Endodermal cell (in vitro differentiated cells): ENCODE measurements around the gene KRT33A. TPM values are rescaled to one million over a fixed set of nuclear protein-coding genes. Genes with fewer than 3 reads are reported as not detected.

Experiments used
- DNase-seq: peaks from one replicate; pipeline ENCODE4 v3.0.0-alpha.2; 2017
- H3K27ac ChIP-seq: 2 replicates; pipeline ENCODE4 v1.5.1; 2013; ENCODE audit warnings: mild to moderate bottlenecking, low read depth, low read length, moderate library complexity
- H3K27me3 ChIP-seq: 2 replicates; pipeline ENCODE4 v1.6.1; 2013; ENCODE audit warnings: mild to moderate bottlenecking, low read length, moderate library complexity; ENCODE audit not compliant: insufficient read depth, control insufficient read depth, poor library complexity, severe bottlenecking
- H3K36me3 ChIP-seq: 2 replicates; pipeline ENCODE4 v1.7.0; 2013; ENCODE audit warnings: mild to moderate bottlenecking, low read length, moderate library complexity; ENCODE audit not compliant: control insufficient read depth, insufficient read depth
- H3K4me1 ChIP-seq: one replicate; pipeline ENCODE4 v1.7.0; 2013; ENCODE audit warnings: low read length; ENCODE audit not compliant: control insufficient read depth, insufficient read depth
- H3K4me3 ChIP-seq: 2 replicates; pipeline ENCODE4 v1.5.1; 2013; ENCODE audit warnings: mild to moderate bottlenecking, low read length, moderate library complexity
- H3K9ac ChIP-seq: 2 replicates; pipeline ENCODE4 v1.6.1; 2013; ENCODE audit warnings: mild to moderate bottlenecking, low read length, moderate library complexity; ENCODE audit not compliant: poor library complexity, severe bottlenecking; ENCODE audit errors: extremely low read depth
- H3K9me3 ChIP-seq: 2 replicates; pipeline ENCODE4 v1.6.1; 2013; ENCODE audit warnings: mild to moderate bottlenecking, low read length, moderate library complexity; ENCODE audit not compliant: control insufficient read depth
- H3K27ac Mint-ChIP-seq: 2 replicates; pipeline ENCODE4 v1.8.0; 2020; ENCODE audit warnings: mixed read lengths
- H3K27me3 Mint-ChIP-seq: 2 replicates; pipeline ENCODE4 v1.8.0; 2021; ENCODE audit warnings: mild to moderate bottlenecking, mixed read lengths; ENCODE audit not compliant: insufficient read depth
- H3K36me3 Mint-ChIP-seq: 2 replicates; pipeline ENCODE4 v1.8.0; 2020; ENCODE audit warnings: low read depth, mixed read lengths
- H3K4me1 Mint-ChIP-seq: 2 replicates; pipeline ENCODE4 v1.8.0; 2020; ENCODE audit warnings: mixed read lengths
- H3K4me3 Mint-ChIP-seq: 2 replicates; pipeline ENCODE4 v1.8.0; 2020; ENCODE audit warnings: mild to moderate bottlenecking, moderate library complexity, mixed read lengths
- H3K9me3 Mint-ChIP-seq: 2 replicates; pipeline ENCODE4 v1.8.0; 2020; ENCODE audit warnings: mild to moderate bottlenecking, mixed read lengths
- WGBS, 2 experiments: methylation state at CpG; one replicate each; pipeline versions ENCODE4 v1.1.5 to v1.1.7; 2013; ENCODE audit warnings: missing lambda C conversion rate in 2 of 2, mixed read lengths in 1 of 2; ENCODE audit not compliant: insufficient coverage in 1 of 2, insufficient read length in 1 of 2; 5-methylcytosine and 5-hydroxymethylcytosine counted together
- total RNA-seq, 2 donors: library from RNA; stranded (reverse); fragmentation: NEBNext Ultra II Directional in 1 of 2; extraction: Animal tissue kit (Norgen Biotek cat#: 25700) in 1 of 2; gene quantifications; 2 replicates in 1 of 2; 3 replicates in 1 of 2; pipeline ENCODE4 v1.2.1, GENCODE V29; 2021
- TF ChIP-seq, protein P1 (sequence below): fragments of 200-600 bp; sonication (generic); conservative IDR thresholded peaks from 2 replicates; pipeline ENCODE4 v1.5.0; 2021; ENCODE audit warnings: antibody characterized with exemption, mild to moderate bottlenecking

KRT33A gene
- total RNA-seq, 2 donors from 2014 or later = not detected

DNA sequence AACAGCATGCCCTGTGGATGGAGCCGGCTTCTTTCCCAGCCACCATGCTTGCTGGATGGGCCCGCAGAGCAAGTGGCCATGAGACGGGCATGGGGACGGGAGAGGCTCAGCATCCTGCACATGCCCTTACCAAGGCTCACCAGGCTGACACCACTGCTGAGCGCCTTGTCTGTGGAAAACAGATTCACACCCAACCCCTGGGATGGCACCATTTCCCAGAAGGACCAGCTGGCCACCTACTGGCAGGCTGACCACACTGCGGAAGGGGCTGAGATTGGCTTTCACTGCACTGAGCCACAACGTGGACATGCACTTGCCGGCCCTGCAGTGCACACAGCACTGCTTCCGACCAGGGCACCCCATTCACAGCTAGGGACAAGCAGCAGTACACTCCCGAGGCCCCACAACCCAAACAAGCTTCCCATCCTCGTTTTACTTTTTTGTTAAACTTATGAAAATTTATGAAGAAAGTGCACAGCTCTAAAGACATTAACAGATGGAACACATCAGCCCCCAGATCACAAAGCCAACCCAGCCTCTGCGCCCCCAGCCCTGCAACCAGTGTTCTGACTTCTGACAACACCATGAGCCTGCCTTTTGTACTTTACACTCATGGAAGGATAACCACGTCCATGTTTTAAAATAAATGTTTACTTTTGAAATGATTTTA, 21.2 kb downstream of the KRT33A start:
- Mint-ChIP-seq H3K27me3 (peaks cover 1% of the 10 kb centered on the region), H3K9me3 (no peaks in the 10 kb centered on the region), H3K27ac (no peak overlapping the region), H3K36me3 (no peaks in the 10 kb centered on the region), H3K4me1 (peaks cover 11% of the 10 kb centered on the region), H3K4me3 (no peak overlapping the region)
- TF ChIP-seq, protein P1, sequence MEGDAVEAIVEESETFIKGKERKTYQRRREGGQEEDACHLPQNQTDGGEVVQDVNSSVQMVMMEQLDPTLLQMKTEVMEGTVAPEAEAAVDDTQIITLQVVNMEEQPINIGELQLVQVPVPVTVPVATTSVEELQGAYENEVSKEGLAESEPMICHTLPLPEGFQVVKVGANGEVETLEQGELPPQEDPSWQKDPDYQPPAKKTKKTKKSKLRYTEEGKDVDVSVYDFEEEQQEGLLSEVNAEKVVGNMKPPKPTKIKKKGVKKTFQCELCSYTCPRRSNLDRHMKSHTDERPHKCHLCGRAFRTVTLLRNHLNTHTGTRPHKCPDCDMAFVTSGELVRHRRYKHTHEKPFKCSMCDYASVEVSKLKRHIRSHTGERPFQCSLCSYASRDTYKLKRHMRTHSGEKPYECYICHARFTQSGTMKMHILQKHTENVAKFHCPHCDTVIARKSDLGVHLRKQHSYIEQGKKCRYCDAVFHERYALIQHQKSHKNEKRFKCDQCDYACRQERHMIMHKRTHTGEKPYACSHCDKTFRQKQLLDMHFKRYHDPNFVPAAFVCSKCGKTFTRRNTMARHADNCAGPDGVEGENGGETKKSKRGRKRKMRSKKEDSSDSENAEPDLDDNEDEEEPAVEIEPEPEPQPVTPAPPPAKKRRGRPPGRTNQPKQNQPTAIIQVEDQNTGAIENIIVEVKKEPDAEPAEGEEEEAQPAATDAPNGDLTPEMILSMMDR = peak; percentile 86
- Histone ChIP-seq H3K4me3 (no peak overlapping the region), H3K9ac (no peak overlapping the region), H3K4me1 (no peaks in the 10 kb centered on the region), H3K27me3 (no peaks in the 10 kb centered on the region), H3K9me3 (no peaks in the 10 kb centered on the region), H3K36me3 (no peaks in the 10 kb centered on the region), H3K27ac (no peak overlapping the region)
- peak; percentile 94 for DNase-seq
- WGBS, 2 experiments = 68 to 76% methylated on average over 8 to 13 of the region's 13 CpGs

DNA sequence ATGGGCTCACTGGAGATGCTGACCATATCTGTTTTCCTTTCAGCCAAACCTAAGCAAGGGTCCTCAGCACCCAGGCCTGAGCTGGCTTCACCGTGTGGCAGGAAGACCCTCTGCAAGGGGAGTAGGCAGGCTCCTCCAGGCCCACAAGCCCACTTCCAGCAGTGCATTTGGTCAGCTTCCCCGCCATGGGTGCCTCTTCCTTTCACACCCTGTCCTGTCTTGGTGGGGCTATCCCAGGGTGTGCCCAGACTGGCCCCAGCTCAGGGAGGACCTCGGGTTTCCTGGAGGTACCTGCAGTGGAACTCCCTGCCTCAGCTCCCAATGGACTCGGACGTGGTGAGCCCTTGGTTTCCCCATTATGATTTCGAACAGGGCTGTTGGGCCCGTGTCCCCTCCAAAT, 22.4 kb downstream of the KRT33A start:
- no peaks in the 10 kb centered on the region for H3K27me3 ChIP-seq
- Mint-ChIP-seq H3K27ac (no peak overlapping the region), H3K4me1 (no peaks in the 10 kb centered on the region), H3K4me3 (no peak overlapping the region), H3K27me3 (peaks cover 1% of the 10 kb centered on the region), H3K36me3 (no peaks in the 10 kb centered on the region), H3K9me3 (no peaks in the 10 kb centered on the region)
- 93 to 95% methylated on average over 5 to 7 of the region's 7 CpGs for WGBS, 2 experiments
- no peak overlapping the region for H3K4me3 ChIP-seq
- H3K9me3 ChIP-seq = no peaks in the 10 kb centered on the region
- no peak overlapping the region for H3K27ac ChIP-seq
- TF ChIP-seq, protein P1 = no peak
- no peaks in the 10 kb centered on the region for H3K4me1 ChIP-seq
- peak; percentile 46 for DNase-seq
- H3K36me3 ChIP-seq = no peaks in the 10 kb centered on the region
- H3K9ac ChIP-seq = no peak overlapping the region

DNA sequence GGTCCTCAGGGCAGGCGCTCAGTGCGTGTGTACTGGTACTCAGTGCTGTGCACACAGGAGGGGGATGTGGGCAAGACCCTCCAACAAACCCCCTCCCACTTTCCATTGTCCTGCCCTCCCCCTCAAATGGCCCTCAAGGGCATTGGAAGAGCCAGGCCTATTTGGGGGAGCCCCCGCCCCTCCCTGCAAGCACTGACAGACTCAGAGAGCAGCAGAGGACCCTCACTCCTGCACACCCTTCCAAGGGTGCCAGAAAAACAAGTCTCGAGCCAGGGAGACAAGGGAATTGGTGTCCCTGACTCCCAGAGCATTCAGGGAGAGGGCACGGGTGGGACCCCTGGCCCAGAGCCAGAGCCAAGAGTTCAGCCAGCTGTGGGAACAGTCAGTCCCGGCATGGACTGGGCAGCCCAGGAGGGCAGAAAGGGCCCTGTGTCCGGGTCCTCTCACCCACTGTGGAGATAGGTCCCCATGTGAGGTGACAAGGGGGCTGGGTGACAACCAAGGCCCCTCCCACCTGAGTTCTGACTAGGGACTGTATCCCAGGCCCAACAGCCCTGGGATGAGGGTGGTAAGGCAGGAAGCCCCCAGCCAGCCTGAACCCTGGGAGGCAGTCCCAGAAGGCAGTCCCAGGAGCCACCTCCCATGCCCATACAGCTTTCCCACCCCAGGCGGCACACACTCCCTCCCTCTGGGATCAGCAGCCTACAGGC, 23.1 kb downstream of the KRT33A start:
- no peak overlapping the region for H3K27ac Mint-ChIP-seq
- H3K36me3 Mint-ChIP-seq = no peaks in the 10 kb centered on the region
- no peak overlapping the region for H3K4me3 Mint-ChIP-seq
- no peaks in the 10 kb centered on the region for H3K9me3 ChIP-seq
- H3K9me3 Mint-ChIP-seq = no peaks in the 10 kb centered on the region
- H3K36me3 ChIP-seq = no peaks in the 10 kb centered on the region
- H3K4me1 ChIP-seq = no peaks in the 10 kb centered on the region
- 89 to 100% methylated on average over 1 to 8 of the region's 8 CpGs for WGBS, 2 experiments
- H3K4me3 ChIP-seq = no peak overlapping the region
- H3K9ac ChIP-seq = no peak overlapping the region
- no peak overlapping the region for H3K27ac ChIP-seq
- H3K4me1 Mint-ChIP-seq = no peaks in the 10 kb centered on the region
- peak; percentile 18 for DNase-seq
- H3K27me3 Mint-ChIP-seq = peaks cover 1% of the 10 kb centered on the region
- no peaks in the 10 kb centered on the region for H3K27me3 ChIP-seq
- TF ChIP-seq, protein P1 = no peak
